OCI-LY7 (cell line): ENCODE data around the gene NDUFB10. TPM values are rescaled to one million over a fixed set of nuclear protein-coding genes. Genes with fewer than 3 reads are reported as not detected.

Source experiments
- BruUV-seq: library from RNA; stranded (reverse); fragments of 400-500 nt; replicated peaks from 2 replicates; lab custom pipeline; 2021; lab: Mats Ljungman, UMichigan
- CTCF ChIA-PET: fragments of 300-600 bp; sonication (Branson Sonifier 250); formaldehyde crosslinking; loops from one replicate; lab custom pipeline; 2022; ENCODE audit warnings: antibody characterized with exemption; ENCODE audit not compliant: unreplicated experiment; lab: Charles Lee
- POLR2A ChIA-PET: fragments of 300-600 bp; sonication (Branson Sonifier 250); formaldehyde crosslinking; loops from one replicate; lab custom pipeline; 2022; ENCODE audit warnings: antibody characterized with exemption; lab: Charles Lee
- DNase-seq: peaks from one replicate; pipeline ENCODE4 v3.0.0-alpha.2; 2015; ENCODE audit warnings: low spot score
- H2AFZ ChIP-seq: fragments of 200-600 bp; sonication (generic), shearing (Covaris generic); 2 replicates; pipeline ENCODE4 v1.6.1; 2014; ENCODE audit warnings: mild to moderate bottlenecking, antibody characterized with exemption, low read length, moderate library complexity
- H3K27ac ChIP-seq: fragments of 200-600 bp; sonication (generic); 2 replicates; pipeline ENCODE4 v1.5.1; 2014; ENCODE audit warnings: mixed run types, low read depth, mild to moderate bottlenecking, moderate library complexity, low read length, inconsistent platforms; ENCODE audit not compliant: poor library complexity, severe bottlenecking
- H3K36me3 ChIP-seq: fragments of 200-600 bp; sonication (generic); 2 replicates; pipeline ENCODE4 v1.6.1; 2014; ENCODE audit warnings: mild to moderate bottlenecking, antibody characterized with exemption, low read length, moderate library complexity, mixed read lengths; ENCODE audit not compliant: insufficient read depth
- H3K4me1 ChIP-seq: fragments of 200-600 bp; sonication (generic); 2 replicates; pipeline ENCODE4 v1.5.1; 2014; ENCODE audit warnings: mild to moderate bottlenecking, low read length; ENCODE audit not compliant: insufficient read depth, poor library complexity, severe bottlenecking
- H3K4me2 ChIP-seq: fragments of 200-600 bp; sonication (generic); 2 replicates; pipeline ENCODE4 v1.6.1; 2014; ENCODE audit warnings: mild to moderate bottlenecking, low read length
- H3K4me3 ChIP-seq: fragments of 200-600 bp; sonication (generic); 2 replicates; pipeline ENCODE4 v1.5.1; 2014; ENCODE audit warnings: mild to moderate bottlenecking, low read depth, low read length; ENCODE audit not compliant: poor library complexity, severe bottlenecking
- H3K79me2 ChIP-seq: fragments of 200-600 bp; sonication (generic); 2 replicates; pipeline ENCODE4 v1.6.1; 2016; ENCODE audit warnings: low read depth, mild to moderate bottlenecking, low read length, moderate library complexity, mixed read lengths; ENCODE audit not compliant: insufficient read depth
- H3K9me2 ChIP-seq: fragments of 200-600 bp; sonication (generic); 2 replicates; pipeline ENCODE4 v1.6.1; 2016; ENCODE audit warnings: mild to moderate bottlenecking, low read length, mixed read lengths; ENCODE audit not compliant: insufficient read depth
- H3K9me3 ChIP-seq: fragments of 200-600 bp; sonication (generic); 2 replicates; pipeline ENCODE4 v1.6.1; 2014; ENCODE audit warnings: mild to moderate bottlenecking, mixed run types, low read length, mixed read lengths
- H4K20me1 ChIP-seq: fragments of 200-600 bp; sonication (generic); 2 replicates; pipeline ENCODE4 v1.6.1; 2014; ENCODE audit warnings: mild to moderate bottlenecking, antibody characterized with exemption, low read length, moderate library complexity, mixed read lengths; ENCODE audit not compliant: insufficient read depth
- CTCF ChIP-seq: fragments of 200-600 bp; sonication (generic); conservative IDR thresholded peaks from 2 replicates; pipeline ENCODE4 v1.5.1; 2014; ENCODE audit warnings: mild to moderate bottlenecking, antibody characterized with exemption, low read length, moderate library complexity, mixed read lengths
- EZH2phosphoT487 ChIP-seq: fragments of 200-600 bp; sonication (generic); IDR thresholded peaks from 2 replicates; pipeline ENCODE4 v1.6.1; 2018; ENCODE audit warnings: low read depth, borderline replicate concordance, mild to moderate bottlenecking, mixed run types, antibody characterized with exemption, low read length, moderate library complexity, mixed read lengths
- intact Hi-C: fragments of 100-400 bp; cut with micrococcal nuclease; formaldehyde crosslinking; loops from one replicate; pipeline ENCODE4 v1.10.0; 2022; ENCODE audit not compliant: unreplicated experiment
- total RNA-seq, 2 experiments: library from RNA; depleted of rRNA in 1 of 2; stranded (reverse); fragments of >200 nt in 1 of 2; shearing (Covaris generic) in 1 of 2; gene quantifications; 2 replicates each; pipeline ENCODE4 v1.2.3, GENCODE V29; 2014 to 2022

The NDUFB10 gene
- total RNA-seq, 2 experiments from 2014 or later, result 201 to 240 TPM

GRCh38 chr16:1971796-1972489 lies 12.6 kb downstream of the NDUFB10 start, which contains the start of gene TBL3:
TSS of gene TBL3 (plus strand) at chr16:1972053. CDS start at chr16:1972165, 112 bp downstream.
- H3K27ac ChIP-seq, result peak within 1 kb of the TSS; percentile 88
- H4K20me1 ChIP-seq, result no peaks in the 10 kb centered on the region
- ChIA-PET CTCF (no interaction called here), POLR2A (interaction anchor here (0.6 to 1.2 kb wide), 5 partner anchors 12 to 1630 kb away, joined by 3 read pairs; no protein-coding TSS in a partner anchor)
- TF ChIP-seq CTCF (no peak), EZH2phosphoT487 (no peak)
- H3K4me1 ChIP-seq, result peaks cover 12% of the 10 kb centered on the region
- H3K9me3 ChIP-seq, result no peaks in the 10 kb centered on the region
- peak; percentile 97 for DNase-seq
- peaks cover 28% of the 10 kb centered on the region for H3K79me2 ChIP-seq
- no peaks in the 10 kb centered on the region for H3K9me2 ChIP-seq
- no TSS peak for BruUV-seq
- intact Hi-C loops, result loop anchor here (1.0 kb wide), 1 partner anchor 12 kb away; the partner anchor contains the start of gene GFER
- peak within 1 kb of the TSS; percentile 95 for H3K4me2 ChIP-seq
- peaks cover 34% of the 10 kb centered on the region for H3K36me3 ChIP-seq
- H2AFZ ChIP-seq, result peak within 1 kb of the TSS; percentile 67; the same call in 1 of the 2 replicates
- peak within 1 kb of the TSS; percentile 86 for H3K4me3 ChIP-seq

- no peak overlapping the region for H2AFZ ChIP-seq
- H3K4me3 ChIP-seq, result peak overlapping the region; percentile 86
- H3K36me3 ChIP-seq, result peaks cover 35% of the 10 kb centered on the region
- intact Hi-C loops, result loop anchor here (1.0 kb wide), 1 partner anchor 12 kb away; the partner anchor contains the start of gene GFER
- CTCF ChIA-PET, result no interaction called here
- POLR2A ChIA-PET, result interaction anchor here (0.9 to 1.2 kb wide), 2 partner anchors 12 to 36 kb away, joined by 3 read pairs; no protein-coding TSS in a partner anchor
- peak overlapping the region; percentile 76 for H3K4me2 ChIP-seq
- no peaks in the 10 kb centered on the region for H4K20me1 ChIP-seq
- no peak for DNase-seq
- H3K9me3 ChIP-seq, result no peaks in the 10 kb centered on the region
- H3K27ac ChIP-seq, result no peak overlapping the region
- H3K9me2 ChIP-seq, result no peaks in the 10 kb centered on the region
- no TSS peak for BruUV-seq
- H3K79me2 ChIP-seq, result peaks cover 28% of the 10 kb centered on the region
- H3K4me1 ChIP-seq, result peaks cover 12% of the 10 kb centered on the region
- TF ChIP-seq EZH2phosphoT487, result no peak
- no peak for TF ChIP-seq CTCF
Measured at GRCh38 chr16:1972490-1972877, 13.1 kb downstream of the NDUFB10 start.
